GM12878 (cell line): ENCODE results near the gene U2AF2. TPM values are rescaled to one million over a fixed set of nuclear protein-coding genes. Genes with fewer than 3 reads are reported as not detected.

Experiments
- ATAC-seq: fragments of 200-7000 bp; cut with Tn5 transposase; 3 replicates; pipeline ENCODE4 v1.9.1; 2020; ENCODE audit warnings: mild to moderate bottlenecking, moderate library complexity
- BruUV-seq: library from RNA; stranded (reverse); fragments of 400-500 nt; replicated peaks from 2 replicates; lab custom pipeline; 2021; lab: Mats Ljungman, UMichigan
- CTCF ChIA-PET: fragments of 300-600 bp; sonication (Branson Sonifier 250); formaldehyde crosslinking; extraction: SDS; loops from one replicate; lab custom pipeline; 2021; ENCODE audit warnings: inconsistent platforms; lab: Yijun Ruan, JAX
- POLR2A ChIA-PET: fragments of 350-600 bp; formaldehyde crosslinking; extraction: SDS; loops from one replicate; lab custom pipeline; 2021; ENCODE audit warnings: inconsistent platforms; lab: Charles Lee
- RAD21 ChIA-PET: fragments of 300-600 bp; sonication (Branson Sonifier 250); formaldehyde crosslinking; loops from one replicate; lab custom pipeline; 2023; ENCODE audit warnings: antibody characterized with exemption; ENCODE audit not compliant: unreplicated experiment; lab: Charles Lee
- SMC1A ChIA-PET: fragments of 300-600 bp; sonication (Branson Sonifier 250); formaldehyde crosslinking; loops from one replicate; lab custom pipeline; 2023; ENCODE audit not compliant: unreplicated experiment, uncharacterized antibody; lab: Charles Lee
- DNase-seq: peaks from one replicate; pipeline ENCODE4 v3.0.0-alpha.2; 2011; ENCODE audit warnings: low read depth, low spot score
- FAIRE-seq: peaks from 3 replicates; lab custom pipeline; 2011; peaks lifted over from hg19 to GRCh38; lab: Jason Lieb, UNC
- H2AFZ ChIP-seq: 2 replicates; pipeline ENCODE4 v1.6.0; 2011; ENCODE audit warnings: low read depth, low read length, control low read depth; ENCODE audit not compliant: control insufficient read depth
- H3K27ac ChIP-seq: 2 replicates; pipeline ENCODE4 v1.5.1; 2011; ENCODE audit warnings: control low read depth; ENCODE audit not compliant: control insufficient read depth, insufficient read depth
- H3K27me3 ChIP-seq, 2 experiments: replicated peaks in 1 of 2; 2 replicates each; pipeline versions ENCODE4 v1.6.0 to v1.6.1; 2011; ENCODE audit warnings: low read length in 1 of 2; ENCODE audit not compliant: control insufficient read depth in 2 of 2, insufficient read depth in 2 of 2
- H3K36me3 ChIP-seq, 2 experiments: 2 replicates each; pipeline ENCODE4 v1.5.1; 2011; ENCODE audit warnings: low read length in 1 of 2; ENCODE audit not compliant: control insufficient read depth in 2 of 2, insufficient read depth in 2 of 2
- H3K4me1 ChIP-seq: 2 replicates; pipeline ENCODE4 v1.6.1; 2011; ENCODE audit warnings: mild to moderate bottlenecking, low read length, moderate library complexity, mixed read lengths; ENCODE audit not compliant: control insufficient read depth, insufficient read depth
- H3K4me2 ChIP-seq: 2 replicates; pipeline ENCODE4 v1.6.0; 2011; ENCODE audit warnings: control low read depth; ENCODE audit not compliant: control insufficient read depth, insufficient read depth
- H3K4me3 ChIP-seq: fragments of 200-600 bp; sonication (generic); 2 replicates; pipeline ENCODE4 v1.5.1; 2016
- H3K79me2 ChIP-seq: 2 replicates; pipeline ENCODE4 v1.6.0; 2011; ENCODE audit warnings: low read length; ENCODE audit not compliant: control insufficient read depth, insufficient read depth
- H3K9ac ChIP-seq: 2 replicates; pipeline ENCODE4 v1.8.0; 2011; ENCODE audit warnings: low read length, control low read depth, mixed read lengths; ENCODE audit not compliant: control insufficient read depth, insufficient read depth
- H3K9me3 ChIP-seq: replicated peaks from 3 replicates; pipeline ENCODE4 v1.5.1; 2011; ENCODE audit warnings: mild to moderate bottlenecking, low read length; ENCODE audit not compliant: control insufficient read depth, insufficient read depth
- H4K20me1 ChIP-seq: 2 replicates; pipeline ENCODE4 v1.6.0; 2011; ENCODE audit not compliant: control insufficient read depth, insufficient read depth
- CHD2 ChIP-seq: IDR thresholded peaks from 2 replicates; pipeline ENCODE4 v1.6.1; 2011; ENCODE audit warnings: low read depth, low read length, improper control_type of control experiment, borderline replicate concordance
- ELK1 ChIP-seq: IDR thresholded peaks from 2 replicates; pipeline ENCODE4 v1.6.1; 2012; ENCODE audit warnings: low read depth, low read length, improper control_type of control experiment
- MAX ChIP-seq: IDR thresholded peaks from 2 replicates; pipeline ENCODE4 v1.6.1; 2012; ENCODE audit warnings: low read depth, low read length, improper control_type of control experiment
- SMAD5 ChIP-seq: IDR thresholded peaks from 2 replicates; pipeline ENCODE4 v1.6.1; 2016; ENCODE audit warnings: antibody characterized with exemption, low read depth
- SP1 ChIP-seq: IDR thresholded peaks from one replicate; pipeline ENCODE4 v1.6.1; 2011; ENCODE audit warnings: low read depth, low read length
- SUZ12 ChIP-seq: fragments of 200-600 bp; sonication (generic); IDR thresholded peaks from one replicate; pipeline ENCODE4 v1.6.1; 2018; ENCODE audit warnings: antibody characterized with exemption, mild to moderate bottlenecking; ENCODE audit not compliant: unreplicated experiment
- ZNF622 ChIP-seq: fragments of 450-650 bp; IDR thresholded peaks from 2 replicates; pipeline ENCODE4 v1.6.1; 2017; ENCODE audit warnings: mild to moderate bottlenecking, inconsistent platforms
- WGBS: methylation state at CpG from one replicate; pipeline ENCODE4 v1.1.6; 2016; ENCODE audit warnings: low lambda C conversion rate; ENCODE audit not compliant: insufficient replicate concordance, insufficient coverage; ENCODE audit errors: missing lambda C conversion rate; 5-methylcytosine and 5-hydroxymethylcytosine counted together
- in situ Hi-C: fragments of 300-500 bp; cut with MboI; formaldehyde crosslinking; loops from 9 replicates; pipeline ENCODE4 v1.14.3; 2018; ENCODE audit warnings: mixed read lengths
- intact Hi-C: fragments of 100-400 bp; cut with micrococcal nuclease; formaldehyde crosslinking; loops from one replicate; pipeline ENCODE4 v1.14.2; 2022; ENCODE audit not compliant: unreplicated experiment
- polyA plus RNA-seq, 11 experiments: library from polyadenylated mRNA; depleted of rRNA in 4 of 11; unstranded in 6 of 11; stranded (reverse) in 5 of 11; fragments of >200 nt; fragmentation: Nextera tagmentation in 4 of 11; fragmentation: Illumina TruSeq in 1 of 11; extraction: Ambion mirVana in 4 of 11; extraction: Trizol in 1 of 11; gene quantifications; 1 replicate in 1 of 11; 2 replicates in 10 of 11; pipeline versions ENCODE4 v1.2.1 to v1.2.3, GENCODE V29; 2011 to 2016; ENCODE audit warnings: inconsistent platforms in 2 of 11, missing spikeins in 2 of 11, low read depth in 1 of 11
- total RNA-seq, 4 experiments: library from RNA; depleted of rRNA in 3 of 4; stranded (reverse); fragments of >200 nt in 3 of 4; fragmentation: Illumina TruSeq in 1 of 4; extraction: Trizol in 1 of 4; gene quantifications; 2 replicates each; pipeline versions ENCODE4 v1.2.1 to v1.2.3, GENCODE V29; 2013 to 2021
- TF ChIP-seq, protein P1 (sequence below): fragments of 450-650 bp; conservative IDR thresholded peaks from 2 replicates; pipeline ENCODE4 v1.6.1; 2017; ENCODE audit warnings: mild to moderate bottlenecking, moderate library complexity
- TF ChIP-seq, protein P2 (sequence below): fragments of 450-650 bp; IDR thresholded peaks from 2 replicates; pipeline ENCODE4 v1.6.1; 2017; ENCODE audit warnings: mild to moderate bottlenecking
- TF ChIP-seq, protein P3 (sequence below): fragments of 450-650 bp; formaldehyde crosslinking; IDR thresholded peaks from 2 replicates; pipeline ENCODE4 v1.4.0; 2022; ENCODE audit warnings: mild to moderate bottlenecking, moderate library complexity
- TF ChIP-seq, protein P4 (sequence below): fragments of 150-350 bp; IDR thresholded peaks from 2 replicates; pipeline ENCODE4 v1.6.1; 2016; ENCODE audit warnings: low read depth, low read length

Gene U2AF2
- total and polyA plus RNA-seq, 10 of the 15 experiments (the other 5 are each of a cell fraction or from before 2014, with no cell fraction given): 3.0 to 338 (median 130) TPM

- intact Hi-C loops: no loop called here
- CTCF ChIA-PET: interaction anchor here (0.6 to 3.6 kb wide), 6 partner anchors 14 to 139 kb away, joined by 3 to 33 read pairs (median 8); no protein-coding TSS in a partner anchor
- Histone ChIP-seq H3K9ac (no peak overlapping the region), H3K36me3 (peaks cover 22 to 44% of the 10 kb centered on the region in 2 experiments), H3K4me3 (no peak overlapping the region), H3K27me3 (no peaks in the 10 kb centered on the region), H3K79me2 (peaks cover 24% of the 10 kb centered on the region), H4K20me1 (peaks cover 16% of the 10 kb centered on the region), H3K4me2 (no peak overlapping the region), H3K9me3 (no peaks in the 10 kb centered on the region), H3K4me1 (no peaks in the 10 kb centered on the region; the same call in 1 of the 2 replicates), H3K27ac (no peak overlapping the region), H2AFZ (no peak overlapping the region)
- POLR2A ChIA-PET: interaction anchor here (0.6 to 1.2 kb wide), 3 partner anchors 14 to 1499 kb away, joined by 3 to 5 read pairs (median 4); no protein-coding TSS in a partner anchor
- 97% methylated on average over 2 of the region's 2 CpGs for WGBS
- no peak for ATAC-seq
- in situ Hi-C loops: loop anchor here (25.0 kb wide), 1 partner anchor 1534 kb away; the partner anchor contains the start of gene CNOT3
- FAIRE-seq: no peak
- SMC1A ChIA-PET: interaction anchor here (1.4 to 1.6 kb wide), 2 partner anchors 14 to 38 kb away, joined by 6 to 15 read pairs; no protein-coding TSS in a partner anchor
- DNase-seq: no peak
- RAD21 ChIA-PET: interaction anchor here (1.5 to 1.9 kb wide), 2 partner anchors 13 to 38 kb away, joined by 9 to 11 read pairs; no protein-coding TSS in a partner anchor
- no peak for TF ChIP-seq CHD2
- TF ChIP-seq, protein P1, sequence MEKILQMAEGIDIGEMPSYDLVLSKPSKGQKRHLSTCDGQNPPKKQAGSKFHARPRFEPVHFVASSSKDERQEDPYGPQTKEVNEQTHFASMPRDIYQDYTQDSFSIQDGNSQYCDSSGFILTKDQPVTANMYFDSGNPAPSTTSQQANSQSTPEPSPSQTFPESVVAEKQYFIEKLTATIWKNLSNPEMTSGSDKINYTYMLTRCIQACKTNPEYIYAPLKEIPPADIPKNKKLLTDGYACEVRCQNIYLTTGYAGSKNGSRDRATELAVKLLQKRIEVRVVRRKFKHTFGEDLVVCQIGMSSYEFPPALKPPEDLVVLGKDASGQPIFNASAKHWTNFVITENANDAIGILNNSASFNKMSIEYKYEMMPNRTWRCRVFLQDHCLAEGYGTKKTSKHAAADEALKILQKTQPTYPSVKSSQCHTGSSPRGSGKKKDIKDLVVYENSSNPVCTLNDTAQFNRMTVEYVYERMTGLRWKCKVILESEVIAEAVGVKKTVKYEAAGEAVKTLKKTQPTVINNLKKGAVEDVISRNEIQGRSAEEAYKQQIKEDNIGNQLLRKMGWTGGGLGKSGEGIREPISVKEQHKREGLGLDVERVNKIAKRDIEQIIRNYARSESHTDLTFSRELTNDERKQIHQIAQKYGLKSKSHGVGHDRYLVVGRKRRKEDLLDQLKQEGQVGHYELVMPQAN: no peak
- no peak for TF ChIP-seq SMAD5
- TF ChIP-seq, protein P2, sequence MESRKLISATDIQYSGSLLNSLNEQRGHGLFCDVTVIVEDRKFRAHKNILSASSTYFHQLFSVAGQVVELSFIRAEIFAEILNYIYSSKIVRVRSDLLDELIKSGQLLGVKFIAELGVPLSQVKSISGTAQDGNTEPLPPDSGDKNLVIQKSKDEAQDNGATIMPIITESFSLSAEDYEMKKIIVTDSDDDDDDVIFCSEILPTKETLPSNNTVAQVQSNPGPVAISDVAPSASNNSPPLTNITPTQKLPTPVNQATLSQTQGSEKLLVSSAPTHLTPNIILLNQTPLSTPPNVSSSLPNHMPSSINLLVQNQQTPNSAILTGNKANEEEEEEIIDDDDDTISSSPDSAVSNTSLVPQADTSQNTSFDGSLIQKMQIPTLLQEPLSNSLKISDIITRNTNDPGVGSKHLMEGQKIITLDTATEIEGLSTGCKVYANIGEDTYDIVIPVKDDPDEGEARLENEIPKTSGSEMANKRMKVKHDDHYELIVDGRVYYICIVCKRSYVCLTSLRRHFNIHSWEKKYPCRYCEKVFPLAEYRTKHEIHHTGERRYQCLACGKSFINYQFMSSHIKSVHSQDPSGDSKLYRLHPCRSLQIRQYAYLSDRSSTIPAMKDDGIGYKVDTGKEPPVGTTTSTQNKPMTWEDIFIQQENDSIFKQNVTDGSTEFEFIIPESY: no peak
- no peak for TF ChIP-seq SP1
- TF ChIP-seq ZNF622: no peak
- TF ChIP-seq ELK1: no peak
- TF ChIP-seq SUZ12: no peak
- no peak for TF ChIP-seq MAX
- TF ChIP-seq, protein P3, sequence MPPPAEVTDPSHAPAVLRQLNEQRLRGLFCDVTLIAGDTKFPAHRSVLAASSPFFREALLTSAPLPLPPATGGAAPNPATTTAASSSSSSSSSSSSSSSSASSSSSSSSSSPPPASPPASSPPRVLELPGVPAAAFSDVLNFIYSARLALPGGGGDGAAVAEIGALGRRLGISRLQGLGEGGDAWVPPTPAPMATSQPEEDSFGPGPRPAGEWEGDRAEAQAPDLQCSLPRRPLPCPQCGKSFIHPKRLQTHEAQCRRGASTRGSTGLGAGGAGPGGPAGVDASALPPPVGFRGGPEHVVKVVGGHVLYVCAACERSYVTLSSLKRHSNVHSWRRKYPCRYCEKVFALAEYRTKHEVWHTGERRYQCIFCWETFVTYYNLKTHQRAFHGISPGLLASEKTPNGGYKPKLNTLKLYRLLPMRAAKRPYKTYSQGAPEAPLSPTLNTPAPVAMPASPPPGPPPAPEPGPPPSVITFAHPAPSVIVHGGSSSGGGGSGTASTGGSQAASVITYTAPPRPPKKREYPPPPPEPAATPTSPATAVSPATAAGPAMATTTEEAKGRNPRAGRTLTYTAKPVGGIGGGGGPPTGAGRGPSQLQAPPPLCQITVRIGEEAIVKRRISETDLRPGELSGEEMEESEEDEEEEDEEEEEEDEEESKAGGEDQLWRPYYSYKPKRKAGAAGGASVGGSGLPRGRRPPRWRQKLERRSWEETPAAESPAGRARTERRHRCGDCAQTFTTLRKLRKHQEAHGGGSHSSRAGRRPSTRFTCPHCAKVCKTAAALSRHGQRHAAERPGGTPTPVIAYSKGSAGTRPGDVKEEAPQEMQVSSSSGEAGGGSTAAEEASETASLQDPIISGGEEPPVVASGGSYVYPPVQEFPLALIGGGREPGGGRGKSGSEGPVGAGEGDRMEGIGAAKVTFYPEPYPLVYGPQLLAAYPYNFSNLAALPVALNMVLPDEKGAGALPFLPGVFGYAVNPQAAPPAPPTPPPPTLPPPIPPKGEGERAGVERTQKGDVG: no peak
- TF ChIP-seq, protein P4, sequence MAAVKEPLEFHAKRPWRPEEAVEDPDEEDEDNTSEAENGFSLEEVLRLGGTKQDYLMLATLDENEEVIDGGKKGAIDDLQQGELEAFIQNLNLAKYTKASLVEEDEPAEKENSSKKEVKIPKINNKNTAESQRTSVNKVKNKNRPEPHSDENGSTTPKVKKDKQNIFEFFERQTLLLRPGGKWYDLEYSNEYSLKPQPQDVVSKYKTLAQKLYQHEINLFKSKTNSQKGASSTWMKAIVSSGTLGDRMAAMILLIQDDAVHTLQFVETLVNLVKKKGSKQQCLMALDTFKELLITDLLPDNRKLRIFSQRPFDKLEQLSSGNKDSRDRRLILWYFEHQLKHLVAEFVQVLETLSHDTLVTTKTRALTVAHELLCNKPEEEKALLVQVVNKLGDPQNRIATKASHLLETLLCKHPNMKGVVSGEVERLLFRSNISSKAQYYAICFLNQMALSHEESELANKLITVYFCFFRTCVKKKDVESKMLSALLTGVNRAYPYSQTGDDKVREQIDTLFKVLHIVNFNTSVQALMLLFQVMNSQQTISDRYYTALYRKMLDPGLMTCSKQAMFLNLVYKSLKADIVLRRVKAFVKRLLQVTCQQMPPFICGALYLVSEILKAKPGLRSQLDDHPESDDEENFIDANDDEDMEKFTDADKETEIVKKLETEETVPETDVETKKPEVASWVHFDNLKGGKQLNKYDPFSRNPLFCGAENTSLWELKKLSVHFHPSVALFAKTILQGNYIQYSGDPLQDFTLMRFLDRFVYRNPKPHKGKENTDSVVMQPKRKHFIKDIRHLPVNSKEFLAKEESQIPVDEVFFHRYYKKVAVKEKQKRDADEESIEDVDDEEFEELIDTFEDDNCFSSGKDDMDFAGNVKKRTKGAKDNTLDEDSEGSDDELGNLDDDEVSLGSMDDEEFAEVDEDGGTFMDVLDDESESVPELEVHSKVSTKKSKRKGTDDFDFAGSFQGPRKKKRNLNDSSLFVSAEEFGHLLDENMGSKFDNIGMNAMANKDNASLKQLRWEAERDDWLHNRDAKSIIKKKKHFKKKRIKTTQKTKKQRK: no peak
- BruUV-seq: no TSS peak
Observed at GRCh38 chr19:55671054-55671378, 16.2 kb downstream of the U2AF2 start.
